Upper lobe of left lung (tissue), 6 donors: ENCODE results near the gene RASIP1. TPM values are rescaled to one million over a fixed set of nuclear protein-coding genes. Genes with fewer than 3 reads are reported as not detected.
"Not testable (repeated sequence)": the region's sequence is repeated elsewhere in the genome, so short reads cannot be mapped to it uniquely, and the experiment has no call there.

Experiments
- ATAC-seq, 2 donors: fragments of 200-7000 bp; cut with Tn5 transposase; one replicate each; pipeline ENCODE4 v1.9.1; 2022; ENCODE audit warnings: mild to moderate bottlenecking in 2 of 2, moderate library complexity in 2 of 2; ENCODE audit not compliant: low FRiP score in 2 of 2
- DNase-seq, 2 donors: peaks; one replicate each; pipeline ENCODE4 v3.0.0-alpha.2; 2019 to 2020
- H3K27ac ChIP-seq, 4 donors: fragments of 200-600 bp; sonication (generic); one replicate each; pipeline ENCODE4 v1.5.1; 2016 to 2019
- H3K27me3 ChIP-seq, 4 donors: fragments of 200-600 bp; sonication (generic); one replicate each; pipeline ENCODE4 v1.5.1; 2017 to 2019
- H3K36me3 ChIP-seq, 4 donors: fragments of 200-600 bp; sonication (generic); one replicate each; pipeline ENCODE4 v1.5.1; 2016 to 2019
- H3K4me1 ChIP-seq, 4 donors: fragments of 200-600 bp; sonication (generic); one replicate each; pipeline ENCODE4 v1.5.1; 2018 to 2019
- H3K4me3 ChIP-seq, 4 donors: fragments of 200-600 bp; sonication (generic); one replicate each; pipeline ENCODE4 v1.5.1; 2017 to 2019; ENCODE audit warnings: mild to moderate bottlenecking in 2 of 4, moderate library complexity in 1 of 4
- H3K9me3 ChIP-seq, 4 donors: fragments of 200-600 bp; sonication (generic); one replicate each; pipeline ENCODE4 v1.5.1; 2018 to 2019
- EP300 ChIP-seq, 4 donors: sonication (generic); formaldehyde crosslinking; IDR thresholded peaks; one replicate each; pipeline ENCODE4 v1.5.1; 2017; ENCODE audit warnings: antibody characterized with exemption in 4 of 4, control low read depth in 2 of 4
- POLR2A ChIP-seq, 4 donors: fragments of 450-650 bp; IDR thresholded peaks; one replicate each; pipeline ENCODE4 v1.5.1; 2016 to 2017; ENCODE audit warnings: antibody characterized with exemption in 4 of 4, mild to moderate bottlenecking in 2 of 4
- POLR2AphosphoS5 ChIP-seq, 2 donors: sonication (generic); formaldehyde crosslinking; IDR thresholded peaks; one replicate each; pipeline ENCODE4 v1.5.1; 2017; ENCODE audit warnings: antibody characterized with exemption in 2 of 2
- WGBS, 2 donors: methylation state at CpG; one replicate each; pipeline ENCODE4 v1.1.5; 2017 to 2018; 5-methylcytosine and 5-hydroxymethylcytosine counted together
- total RNA-seq, 6 donors: library from RNA; depleted of rRNA in 4 of 6; stranded (reverse); fragments of >200 nt in 4 of 6; gene quantifications; one replicate each; pipeline versions ENCODE4 v1.1.0 to v1.2.1, GENCODE V29; 2016 to 2021
- TF ChIP-seq, protein P1 (sequence below), 6 experiments: fragments of 450-650 bp in 4 of 6; fragments of 200-600 bp in 2 of 6; sonication (generic) in 2 of 6; IDR thresholded peaks; one replicate each; pipeline ENCODE4 v1.5.1; 2016 to 2019; ENCODE audit warnings: antibody characterized with exemption in 6 of 6
- donor health status: DM: no; HTN: no; CAD: no; lungs with moderate emphysema.
- donor health status: DM: no; HTN: yes; CAD: no; lungs with severe emphysema.

The RASIP1 gene, protein sequence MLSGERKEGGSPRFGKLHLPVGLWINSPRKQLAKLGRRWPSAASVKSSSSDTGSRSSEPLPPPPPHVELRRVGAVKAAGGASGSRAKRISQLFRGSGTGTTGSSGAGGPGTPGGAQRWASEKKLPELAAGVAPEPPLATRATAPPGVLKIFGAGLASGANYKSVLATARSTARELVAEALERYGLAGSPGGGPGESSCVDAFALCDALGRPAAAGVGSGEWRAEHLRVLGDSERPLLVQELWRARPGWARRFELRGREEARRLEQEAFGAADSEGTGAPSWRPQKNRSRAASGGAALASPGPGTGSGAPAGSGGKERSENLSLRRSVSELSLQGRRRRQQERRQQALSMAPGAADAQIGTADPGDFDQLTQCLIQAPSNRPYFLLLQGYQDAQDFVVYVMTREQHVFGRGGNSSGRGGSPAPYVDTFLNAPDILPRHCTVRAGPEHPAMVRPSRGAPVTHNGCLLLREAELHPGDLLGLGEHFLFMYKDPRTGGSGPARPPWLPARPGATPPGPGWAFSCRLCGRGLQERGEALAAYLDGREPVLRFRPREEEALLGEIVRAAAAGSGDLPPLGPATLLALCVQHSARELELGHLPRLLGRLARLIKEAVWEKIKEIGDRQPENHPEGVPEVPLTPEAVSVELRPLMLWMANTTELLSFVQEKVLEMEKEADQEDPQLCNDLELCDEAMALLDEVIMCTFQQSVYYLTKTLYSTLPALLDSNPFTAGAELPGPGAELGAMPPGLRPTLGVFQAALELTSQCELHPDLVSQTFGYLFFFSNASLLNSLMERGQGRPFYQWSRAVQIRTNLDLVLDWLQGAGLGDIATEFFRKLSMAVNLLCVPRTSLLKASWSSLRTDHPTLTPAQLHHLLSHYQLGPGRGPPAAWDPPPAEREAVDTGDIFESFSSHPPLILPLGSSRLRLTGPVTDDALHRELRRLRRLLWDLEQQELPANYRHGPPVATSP
- 10 to 100 TPM; 14.7 to 74.4 (median 26.3) TPM for total RNA-seq

DNA sequence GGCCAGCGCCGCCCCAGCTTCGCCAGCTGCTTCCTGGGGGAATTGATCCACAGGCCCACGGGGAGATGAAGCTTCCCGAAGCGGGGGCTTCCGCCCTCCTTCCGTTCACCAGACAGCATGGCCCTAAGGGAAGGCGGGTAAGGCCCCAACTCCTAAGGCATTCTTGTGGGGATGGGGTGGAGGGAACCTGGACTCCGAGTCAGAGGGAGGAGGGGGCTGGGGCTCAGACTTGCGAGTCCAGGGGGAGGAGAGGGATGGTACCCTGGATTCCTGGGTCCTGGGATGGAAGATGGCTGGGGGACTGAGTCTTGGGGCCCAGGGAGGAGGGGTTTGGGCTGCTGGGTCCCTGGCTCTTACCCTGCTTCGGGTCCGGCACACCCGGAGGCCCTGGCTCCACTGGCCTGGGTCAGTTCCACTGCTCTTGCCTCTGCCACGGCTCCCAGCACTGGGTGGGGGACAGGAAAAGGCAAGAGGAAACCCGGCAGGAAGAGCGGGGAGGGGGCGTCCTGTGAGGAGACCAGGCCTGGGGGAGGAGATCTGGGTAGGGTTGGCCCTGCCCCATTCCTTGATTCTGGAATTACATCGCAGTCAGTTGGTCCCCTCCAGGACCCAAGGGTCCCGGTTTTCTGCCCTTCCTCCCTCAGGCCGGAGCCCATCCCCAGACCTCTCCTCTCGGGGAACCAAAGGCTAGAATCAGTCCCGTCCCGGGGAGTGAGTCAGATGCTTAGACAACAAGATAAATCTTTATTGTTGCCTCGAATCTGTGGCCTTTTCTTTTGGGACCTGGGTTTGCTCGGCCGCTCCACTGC is at the start of gene RASIP1:
TSS of gene RASIP1 (minus strand) at position 447 of the 809 bp plus-strand sequence. CDS start at position 119, 328 bp downstream.
- peaks cover 0 to 9% (median 2%) of the 10 kb centered on the region in 4 donors for H3K27me3 ChIP-seq
- no peaks in the 10 kb centered on the region for H3K9me3 ChIP-seq
- DNase-seq, result peak in 1 of 2 donors; percentile 41
- TF ChIP-seq, protein P1, sequence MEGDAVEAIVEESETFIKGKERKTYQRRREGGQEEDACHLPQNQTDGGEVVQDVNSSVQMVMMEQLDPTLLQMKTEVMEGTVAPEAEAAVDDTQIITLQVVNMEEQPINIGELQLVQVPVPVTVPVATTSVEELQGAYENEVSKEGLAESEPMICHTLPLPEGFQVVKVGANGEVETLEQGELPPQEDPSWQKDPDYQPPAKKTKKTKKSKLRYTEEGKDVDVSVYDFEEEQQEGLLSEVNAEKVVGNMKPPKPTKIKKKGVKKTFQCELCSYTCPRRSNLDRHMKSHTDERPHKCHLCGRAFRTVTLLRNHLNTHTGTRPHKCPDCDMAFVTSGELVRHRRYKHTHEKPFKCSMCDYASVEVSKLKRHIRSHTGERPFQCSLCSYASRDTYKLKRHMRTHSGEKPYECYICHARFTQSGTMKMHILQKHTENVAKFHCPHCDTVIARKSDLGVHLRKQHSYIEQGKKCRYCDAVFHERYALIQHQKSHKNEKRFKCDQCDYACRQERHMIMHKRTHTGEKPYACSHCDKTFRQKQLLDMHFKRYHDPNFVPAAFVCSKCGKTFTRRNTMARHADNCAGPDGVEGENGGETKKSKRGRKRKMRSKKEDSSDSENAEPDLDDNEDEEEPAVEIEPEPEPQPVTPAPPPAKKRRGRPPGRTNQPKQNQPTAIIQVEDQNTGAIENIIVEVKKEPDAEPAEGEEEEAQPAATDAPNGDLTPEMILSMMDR (IDR thresholded peaks at IDR 0.05), result no peak
- TF ChIP-seq POLR2AphosphoS5 (IDR thresholded peaks at IDR 0.05), result peak; percentile 69 to 88
- peak in 2 of 4 donors; percentile 46 to 57 for TF ChIP-seq POLR2A (IDR thresholded peaks at IDR 0.05)
- peak in 1 of 4 donors; percentile 42 for TF ChIP-seq EP300 (IDR thresholded peaks at IDR 0.05)
- peaks cover 13 to 47% (median 18%) of the 10 kb centered on the region in 4 donors for H3K4me1 ChIP-seq
- peak within 1 kb of the TSS; percentile 31 to 66 (median 61) for H3K4me3 ChIP-seq
- peak within 1 kb of the TSS; percentile 81 to 94 (median 87) for H3K27ac ChIP-seq
- H3K36me3 ChIP-seq, result peaks cover 0 to 2% (median 0%) of the 10 kb centered on the region in 4 donors
- 36 to 47% methylated on average over 23 to 27 of the region's 27 CpGs for WGBS, 2 donors
- ATAC-seq, result peak in 1 of 2 donors; percentile 67

DNA sequence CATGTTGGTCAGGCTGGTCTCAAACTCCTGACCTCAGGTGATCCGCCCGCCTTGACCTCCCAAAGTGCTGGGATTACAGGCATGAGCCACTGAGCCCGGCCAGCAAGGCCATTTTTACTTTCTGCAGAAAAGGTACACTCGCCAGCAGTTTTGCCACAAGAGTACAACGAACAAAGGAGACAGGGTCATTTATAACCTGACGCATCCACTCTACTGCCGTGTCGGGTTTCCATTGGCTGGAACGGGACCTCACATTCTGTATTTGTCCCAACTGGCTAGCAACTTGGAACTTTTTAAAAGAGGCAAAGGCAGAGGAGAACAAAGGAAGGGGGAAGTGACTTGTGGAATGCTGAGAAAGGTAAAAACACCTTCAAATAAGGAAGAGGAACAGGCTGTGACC is 46.9 kb upstream of the RASIP1 start:
- 87 to 90% methylated on average over 9 of the region's 9 CpGs for WGBS, 2 donors
- not testable (repeated sequence) for DNase-seq, H3K4me3 ChIP-seq

DNA sequence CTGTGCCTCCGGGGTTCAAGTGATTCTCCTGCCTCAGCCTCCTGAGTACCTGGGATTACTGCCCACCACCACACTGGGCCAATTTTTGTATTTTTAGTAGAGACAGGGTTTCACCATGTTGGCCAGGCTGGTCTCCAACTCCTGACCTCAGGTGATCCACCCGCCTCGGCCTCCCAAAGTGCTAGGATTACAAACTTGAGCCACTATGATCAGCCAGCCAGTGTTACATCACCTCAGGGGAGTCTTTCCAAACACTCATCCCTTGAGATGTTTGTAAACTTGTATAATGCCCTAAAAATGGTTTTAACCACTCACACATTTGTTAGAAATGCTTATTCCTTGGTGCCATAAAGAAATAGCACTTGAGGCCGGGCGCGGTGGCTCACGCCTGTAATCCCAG is 46.0 kb upstream of the RASIP1 start:
- H3K27me3 ChIP-seq, H3K9me3 ChIP-seq, DNase-seq, H3K4me3 ChIP-seq, H3K27ac ChIP-seq, ATAC-seq, H3K36me3 ChIP-seq: not testable (repeated sequence)
- H3K4me1 ChIP-seq, result peaks cover 4 to 14% (median 7%) of the 10 kb centered on the region in 4 donors
- WGBS, 2 donors, result 89 to 94% methylated on average over 7 of the region's 7 CpGs

More for the DNA sequence above, 46.9 kb upstream of the RASIP1 start:
- not testable (repeated sequence) for H3K36me3 ChIP-seq, ATAC-seq, H3K4me1 ChIP-seq, H3K27ac ChIP-seq, H3K9me3 ChIP-seq, H3K27me3 ChIP-seq

DNA sequence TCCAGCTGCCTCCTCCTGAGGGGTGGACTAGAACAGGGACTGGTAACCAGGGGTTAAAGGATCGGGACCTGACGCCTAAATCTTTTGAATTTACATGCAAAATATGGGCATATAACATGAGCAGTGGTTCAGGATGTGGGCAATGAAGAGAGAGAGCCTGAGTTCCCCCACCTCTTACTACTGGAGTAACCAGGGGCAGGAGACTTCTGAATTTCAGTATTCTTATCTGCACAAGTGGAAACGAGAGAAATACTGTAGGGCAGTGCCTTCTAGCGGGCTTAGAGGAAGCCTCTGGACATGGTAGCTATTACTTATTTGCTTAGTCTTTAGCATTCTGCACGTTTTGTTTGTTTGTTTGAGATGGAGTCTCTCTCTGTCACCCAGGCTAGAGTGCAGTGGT is 44.1 kb upstream of the RASIP1 start:
- Histone ChIP-seq H3K27me3 (no peaks in the 10 kb centered on the region), H3K36me3 (no peaks in the 10 kb centered on the region), H3K27ac (no peak overlapping the region), H3K9me3 (no peaks in the 10 kb centered on the region), H3K4me1 (peaks cover 10 to 21% (median 13%) of the 10 kb centered on the region in 4 donors), H3K4me3 (no peak overlapping the region)
- DNase-seq, result no peak
- WGBS, 2 donors, result 54 to 59% methylated on average over 5 of the region's 5 CpGs
- TF ChIP-seq POLR2AphosphoS5 (IDR thresholded peaks at IDR 0.05) (no peak), POLR2A (IDR thresholded peaks at IDR 0.05) (no peak)
- TF ChIP-seq, protein P1 (IDR thresholded peaks at IDR 0.05), result peak in 1 of 6 experiments; percentile 18
- ATAC-seq, result no peak

DNA sequence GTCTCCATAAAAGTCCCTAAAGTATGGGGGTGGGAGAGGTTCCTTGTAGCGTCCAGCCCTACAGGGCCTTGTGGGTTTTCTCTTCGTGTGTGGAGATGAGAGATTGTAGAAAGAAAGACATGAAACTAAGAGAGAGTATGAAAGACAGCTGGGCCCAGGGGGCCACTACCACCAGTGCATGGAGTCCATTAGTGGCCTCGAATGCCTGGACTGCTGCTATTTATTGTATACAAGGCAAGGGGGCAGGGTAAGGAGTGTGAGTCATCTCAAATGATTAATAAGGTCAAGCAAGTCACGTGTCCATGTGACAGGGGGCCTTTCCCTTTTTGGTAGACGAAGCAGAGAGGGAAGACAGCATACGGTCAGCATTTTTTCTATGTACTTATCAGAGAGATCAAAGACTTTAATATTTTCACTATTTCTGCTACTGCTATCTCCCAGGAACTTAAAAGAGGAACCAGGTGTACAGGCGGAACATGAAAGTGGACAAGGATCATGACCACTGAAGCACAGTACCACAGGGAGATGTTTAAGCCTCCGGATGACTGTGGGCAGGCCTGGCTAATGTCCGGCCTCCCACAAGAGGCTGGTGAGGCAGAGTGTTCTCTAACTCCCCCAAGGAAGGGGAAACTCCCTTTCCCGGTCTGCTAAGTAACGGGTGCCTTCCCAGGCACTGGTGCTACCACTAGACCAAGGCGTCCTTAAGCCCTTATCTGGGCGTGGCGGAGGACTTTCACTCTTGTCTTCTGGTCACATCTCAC is 40.4 kb upstream of the RASIP1 start:
- DNase-seq, result peak in 1 of 2 donors; percentile 41
- Histone ChIP-seq H3K4me1 (peaks cover 10 to 21% (median 13%) of the 10 kb centered on the region in 4 donors), H3K27me3 (no peaks in the 10 kb centered on the region), H3K4me3 (no peak overlapping the region), H3K36me3 (no peaks in the 10 kb centered on the region), H3K9me3 (no peaks in the 10 kb centered on the region), H3K27ac (peak overlapping the region; percentile 15 to 79 (median 68))
- WGBS, 2 donors, result 61 to 68% methylated on average over 12 to 14 of the region's 14 CpGs
- TF ChIP-seq EP300 (IDR thresholded peaks at IDR 0.05), result no peak
- peak; percentile 33 to 41 for TF ChIP-seq POLR2AphosphoS5 (IDR thresholded peaks at IDR 0.05)
- peak in 1 of 4 donors; percentile 46 for TF ChIP-seq POLR2A (IDR thresholded peaks at IDR 0.05)
- TF ChIP-seq, protein P1 (IDR thresholded peaks at IDR 0.05), result no peak
- peak in 1 of 2 donors; percentile 17 for ATAC-seq
